RWPE2 (cell line): ENCODE measurements around the gene PKM.
"Not testable (repeated sequence)": the region's sequence is repeated elsewhere in the genome, so short reads cannot be mapped to it uniquely, and the experiment has no call there.

Experiments used
- ATAC-seq: fragments of 200-7000 bp; cut with Tn5 transposase; 3 replicates; pipeline ENCODE4 v1.9.1; 2021; ENCODE audit warnings: low read depth
- DNase-seq: peaks from one replicate; pipeline ENCODE4 v3.0.0-alpha.2; 2020; ENCODE audit warnings: low spot score
- H3K27ac ChIP-seq: fragments of 450-650 bp; 2 replicates; pipeline ENCODE4 v1.5.1; 2017; ENCODE audit warnings: mild to moderate bottlenecking; ENCODE audit not compliant: poor library complexity, severe bottlenecking
- H3K27me3 ChIP-seq: fragments of 250-450 bp; sonication (Bioruptor Pico); 2 replicates; pipeline ENCODE4 v1.5.1; 2021; ENCODE audit warnings: mild to moderate bottlenecking, moderate library complexity; ENCODE audit not compliant: insufficient read depth, poor library complexity, severe bottlenecking
- H3K36me3 ChIP-seq: fragments of 250-450 bp; sonication (Bioruptor Pico); 2 replicates; pipeline ENCODE4 v1.5.1; 2020; ENCODE audit warnings: low read depth, mild to moderate bottlenecking, moderate library complexity
- H3K4me1 ChIP-seq: fragments of 250-450 bp; sonication (Bioruptor Pico); 2 replicates; pipeline ENCODE4 v1.5.1; 2021; ENCODE audit warnings: mild to moderate bottlenecking, moderate library complexity; ENCODE audit not compliant: insufficient read depth, poor library complexity, severe bottlenecking
- H3K4me3 ChIP-seq: fragments of 250-450 bp; sonication (Bioruptor Pico); 2 replicates; pipeline ENCODE4 v1.5.1; 2021; ENCODE audit warnings: mild to moderate bottlenecking, moderate library complexity; ENCODE audit not compliant: severe bottlenecking
- H3K9me3 ChIP-seq: fragments of 250-450 bp; sonication (Bioruptor Pico); 2 replicates; pipeline ENCODE4 v1.5.1; 2021; ENCODE audit warnings: mild to moderate bottlenecking, moderate library complexity; ENCODE audit not compliant: severe bottlenecking
- CTCF ChIP-seq: fragments of 450-650 bp; IDR thresholded peaks from one replicate; pipeline ENCODE4 v1.5.1; 2017; ENCODE audit warnings: mild to moderate bottlenecking, moderate library complexity; ENCODE audit not compliant: poor library complexity, severe bottlenecking

The PKM gene

GRCh38 chr15:72173864-72174550 is 57.0 kb downstream of the PKM start:
- no peak; the same call in 2 of the 3 replicates for ATAC-seq
- Histone ChIP-seq H3K4me1 (peaks cover 16% of the 10 kb centered on the region), H3K27ac (no peak overlapping the region), H3K4me3 (no peak overlapping the region), H3K9me3 (no peaks in the 10 kb centered on the region), H3K27me3 (no peaks in the 10 kb centered on the region), H3K36me3 (no peaks in the 10 kb centered on the region)
- DNase-seq, result no peak
- no peak for TF ChIP-seq CTCF

- DNase-seq, result no peak
- no peak overlapping the region for H3K4me3 ChIP-seq
- no peak for TF ChIP-seq CTCF
These were observed 57.6 kb downstream of the PKM start for GRCh38 chr15:72173401-72173800.

GRCh38 chr15:72172796-72173195 is 58.2 kb downstream of the PKM start:
- no peaks in the 10 kb centered on the region for H3K27me3 ChIP-seq
- no peaks in the 10 kb centered on the region for H3K36me3 ChIP-seq
- DNase-seq (no peak), ATAC-seq (no peak)
- peaks cover 28% of the 10 kb centered on the region for H3K4me1 ChIP-seq
- no peaks in the 10 kb centered on the region for H3K9me3 ChIP-seq
- H3K27ac ChIP-seq, result no peak overlapping the region
- H3K4me3 ChIP-seq, result no peak overlapping the region
- no peak for TF ChIP-seq CTCF

More at GRCh38 chr15:72173401-72173800, 57.6 kb downstream of the PKM start:
- Histone ChIP-seq H3K27me3 (no peaks in the 10 kb centered on the region), H3K4me1 (peaks cover 22% of the 10 kb centered on the region), H3K9me3 (no peaks in the 10 kb centered on the region), H3K36me3 (no peaks in the 10 kb centered on the region), H3K27ac (no peak overlapping the region)
- no peak for ATAC-seq

GRCh38 chr15:72171978-72172377 is 59.0 kb downstream of the PKM start:
- H3K4me3 ChIP-seq, H3K27me3 ChIP-seq, H3K9me3 ChIP-seq, H3K27ac ChIP-seq, H3K36me3 ChIP-seq, ATAC-seq, DNase-seq: not testable (repeated sequence)
- H3K4me1 ChIP-seq, result peaks cover 33% of the 10 kb centered on the region

GRCh38 chr15:72170691-72171090 is 60.3 kb downstream of the PKM start:
- ATAC-seq (no peak), DNase-seq (no peak)
- H3K27me3 ChIP-seq, result no peaks in the 10 kb centered on the region
- no peak overlapping the region for H3K4me3 ChIP-seq
- TF ChIP-seq CTCF, result no peak
- H3K27ac ChIP-seq, result no peak overlapping the region
- no peaks in the 10 kb centered on the region for H3K9me3 ChIP-seq
- H3K4me1 ChIP-seq, result peaks cover 33% of the 10 kb centered on the region
- no peaks in the 10 kb centered on the region for H3K36me3 ChIP-seq
